Measurements from ENCODE around the gene PTTG1IP2.
"Not testable (repeated sequence)": the region's sequence is repeated elsewhere in the genome, so short reads cannot be mapped to it uniquely, and the experiment has no call there.

Gene PTTG1IP2

GRCh38 chr7:90469554-90469953 is at the start of gene PTTG1IP2:
PTTG1IP2 (plus strand) TSS chr7:90469639; CDS start chr7:90469787, 148 bp downstream.
- no peak for DNase-seq (ENCODE audit: low spot score)

- no peak for DNase-seq (ENCODE audit: low spot score)
These were observed 47.8 kb upstream of the PTTG1IP2 start for GRCh38 chr7:90421651-90422050.

GRCh38 chr7:90424720-90425119 is 44.7 kb upstream of the PTTG1IP2 start:
- DNase-seq (ENCODE audit: low spot score): no peak

GRCh38 chr7:90425376-90425775 is 44.1 kb upstream of the PTTG1IP2 start:
- no peak for DNase-seq (ENCODE audit: low spot score)

- no peak for DNase-seq (ENCODE audit: low spot score)
These were observed 38.6 kb upstream of the PTTG1IP2 start for GRCh38 chr7:90430614-90431460.

GRCh38 chr7:90432752-90433151 is 36.7 kb upstream of the PTTG1IP2 start:
- DNase-seq (ENCODE audit: low spot score): no peak

GRCh38 chr7:90433221-90433620 is 36.2 kb upstream of the PTTG1IP2 start:
- no peak for DNase-seq (ENCODE audit: low spot score)

GRCh38 chr7:90445633-90446032 is 23.8 kb upstream of the PTTG1IP2 start:
- no peak for DNase-seq (ENCODE audit: low spot score)

- DNase-seq (ENCODE audit: low spot score): no peak
These were observed 23.1 kb upstream of the PTTG1IP2 start for GRCh38 chr7:90446137-90446899.

GRCh38 chr7:90453259-90453891 is 16.1 kb upstream of the PTTG1IP2 start:
- no peak for DNase-seq (ENCODE audit: low spot score)

- no peak for DNase-seq (ENCODE audit: low spot score)
These were observed 15.5 kb upstream of the PTTG1IP2 start for GRCh38 chr7:90453931-90454330.

GRCh38 chr7:90455163-90456030 is 14.0 kb upstream of the PTTG1IP2 start:
- DNase-seq (ENCODE audit: low spot score): peak; percentile 54

- no peak for DNase-seq (ENCODE audit: low spot score)
These were observed 11.3 kb upstream of the PTTG1IP2 start for GRCh38 chr7:90458104-90458503.

- DNase-seq (ENCODE audit: low spot score): no peak
These were observed 9.6 kb upstream of the PTTG1IP2 start for GRCh38 chr7:90459888-90460287.

- no peak for DNase-seq (ENCODE audit: low spot score)
These were observed 8.2 kb upstream of the PTTG1IP2 start for GRCh38 chr7:90461219-90461618.

- DNase-seq (ENCODE audit: low spot score): not testable (repeated sequence)
These were observed 6.2 kb upstream of the PTTG1IP2 start for GRCh38 chr7:90463151-90463628.

- DNase-seq (ENCODE audit: low spot score): no peak
These were observed 3.6 kb upstream of the PTTG1IP2 start for GRCh38 chr7:90465816-90466215.

GRCh38 chr7:90472805-90473540 is 3.5 kb downstream of the PTTG1IP2 start:
- DNase-seq (ENCODE audit: low spot score): no peak

GRCh38 chr7:90473814-90474213 is 4.4 kb downstream of the PTTG1IP2 start:
- no peak for DNase-seq (ENCODE audit: low spot score)

- no peak for DNase-seq (ENCODE audit: low spot score)
These were observed 5.1 kb downstream of the PTTG1IP2 start for GRCh38 chr7:90474284-90475210.

Measured in D341Med (cell line).